ENCODE data around the gene CNFN.

DNA sequence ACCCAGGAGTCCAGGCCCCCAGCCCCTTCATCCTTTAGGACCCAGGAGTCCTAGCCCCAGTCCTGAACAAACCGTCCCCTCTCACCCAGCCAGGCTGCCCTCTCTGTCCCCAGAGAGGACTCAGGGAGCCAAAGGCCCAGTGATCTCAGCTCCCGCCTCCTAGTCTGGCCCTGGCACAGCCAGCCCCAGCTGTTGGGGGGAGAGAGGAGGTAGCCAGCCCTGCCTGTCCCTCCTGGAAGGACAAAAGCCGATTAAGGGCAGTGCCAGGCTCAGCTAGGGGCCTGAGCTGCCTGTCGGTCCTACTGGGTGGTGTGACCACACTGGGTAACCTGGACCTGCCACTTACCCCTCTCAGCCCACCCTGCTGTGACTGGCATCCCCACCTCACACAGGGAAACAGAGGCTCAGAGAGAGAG is 22.6 kb upstream of the CNFN start:
- TF ChIP-seq SP1 (IDR thresholded peaks at IDR 0.05; ENCODE audit: low read depth, low read length) (no peak), NR2C2 (IDR thresholded peaks at IDR 0.05; ENCODE audit: borderline replicate concordance, control insufficient read depth, insufficient read length, low read depth) (no peak), SMC3 (IDR thresholded peaks at IDR 0.05; ENCODE audit: borderline replicate concordance, low read length) (no peak), ZNF274 (IDR thresholded peaks at IDR 0.05; ENCODE audit: insufficient read depth, insufficient read length) (no peak)
- TF ChIP-seq, protein P1, sequence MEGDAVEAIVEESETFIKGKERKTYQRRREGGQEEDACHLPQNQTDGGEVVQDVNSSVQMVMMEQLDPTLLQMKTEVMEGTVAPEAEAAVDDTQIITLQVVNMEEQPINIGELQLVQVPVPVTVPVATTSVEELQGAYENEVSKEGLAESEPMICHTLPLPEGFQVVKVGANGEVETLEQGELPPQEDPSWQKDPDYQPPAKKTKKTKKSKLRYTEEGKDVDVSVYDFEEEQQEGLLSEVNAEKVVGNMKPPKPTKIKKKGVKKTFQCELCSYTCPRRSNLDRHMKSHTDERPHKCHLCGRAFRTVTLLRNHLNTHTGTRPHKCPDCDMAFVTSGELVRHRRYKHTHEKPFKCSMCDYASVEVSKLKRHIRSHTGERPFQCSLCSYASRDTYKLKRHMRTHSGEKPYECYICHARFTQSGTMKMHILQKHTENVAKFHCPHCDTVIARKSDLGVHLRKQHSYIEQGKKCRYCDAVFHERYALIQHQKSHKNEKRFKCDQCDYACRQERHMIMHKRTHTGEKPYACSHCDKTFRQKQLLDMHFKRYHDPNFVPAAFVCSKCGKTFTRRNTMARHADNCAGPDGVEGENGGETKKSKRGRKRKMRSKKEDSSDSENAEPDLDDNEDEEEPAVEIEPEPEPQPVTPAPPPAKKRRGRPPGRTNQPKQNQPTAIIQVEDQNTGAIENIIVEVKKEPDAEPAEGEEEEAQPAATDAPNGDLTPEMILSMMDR (IDR thresholded peaks at IDR 0.05 in 2 of 3, conservative IDR thresholded peaks at IDR 0.05 in 1 of 3; ENCODE audit: control insufficient read depth in 2 of 3, extremely low read depth in 1 of 3, insufficient read depth in 1 of 3, low read depth in 3 of 3, low read length in 3 of 3), result no peak

Data from GM12878 (cell line).